ENCODE measurements around the gene DMBX1.

DMBX1 gene

GRCh38 chr1:46458190-46458589, 31.4 kb upstream of the DMBX1 start:
- DNase-seq: no peak
- H3K9me3 ChIP-seq: no peaks in the 10 kb centered on the region
- H3K4me3 ChIP-seq (ENCODE audit: low read depth, low read length): no peak overlapping the region
- H3K4me1 ChIP-seq: no peaks in the 10 kb centered on the region
- H3K36me3 ChIP-seq: no peaks in the 10 kb centered on the region
- TF ChIP-seq CTCF (IDR thresholded peaks at IDR 0.05; ENCODE audit: low read depth, low read length): no peak
- no peaks in the 10 kb centered on the region for H3K27me3 ChIP-seq

GRCh38 chr1:46458846-46459245, 30.8 kb upstream of the DMBX1 start:
- no peaks in the 10 kb centered on the region for H3K27me3 ChIP-seq
- TF ChIP-seq CTCF (IDR thresholded peaks at IDR 0.05; ENCODE audit: low read depth, low read length): no peak
- H3K4me3 ChIP-seq (ENCODE audit: low read depth, low read length): no peak overlapping the region
- no peaks in the 10 kb centered on the region for H3K9me3 ChIP-seq
- H3K36me3 ChIP-seq: no peaks in the 10 kb centered on the region
- DNase-seq: no peak
- H3K4me1 ChIP-seq: no peaks in the 10 kb centered on the region

GRCh38 chr1:46459315-46459714, 30.3 kb upstream of the DMBX1 start:
- Histone ChIP-seq H3K9me3 (no peaks in the 10 kb centered on the region), H3K4me3 (ENCODE audit: low read depth, low read length) (no peak overlapping the region), H3K36me3 (no peaks in the 10 kb centered on the region), H3K27me3 (no peaks in the 10 kb centered on the region), H3K4me1 (no peaks in the 10 kb centered on the region)
- TF ChIP-seq CTCF (IDR thresholded peaks at IDR 0.05; ENCODE audit: low read depth, low read length): no peak
- no peak for DNase-seq

GRCh38 chr1:46461017-46461808, 28.4 kb upstream of the DMBX1 start:
- H3K36me3 ChIP-seq: no peaks in the 10 kb centered on the region
- DNase-seq: no peak
- no peak overlapping the region for H3K4me3 ChIP-seq (ENCODE audit: low read depth, low read length)
- no peaks in the 10 kb centered on the region for H3K9me3 ChIP-seq
- no peak for TF ChIP-seq CTCF (IDR thresholded peaks at IDR 0.05; ENCODE audit: low read depth, low read length)
- no peaks in the 10 kb centered on the region for H3K27me3 ChIP-seq
- H3K4me1 ChIP-seq: no peaks in the 10 kb centered on the region

GRCh38 chr1:46461809-46462448, 27.7 kb upstream of the DMBX1 start:
- Histone ChIP-seq H3K36me3 (no peaks in the 10 kb centered on the region), H3K27me3 (no peaks in the 10 kb centered on the region), H3K4me1 (no peaks in the 10 kb centered on the region), H3K4me3 (ENCODE audit: low read depth, low read length) (no peak overlapping the region), H3K9me3 (no peaks in the 10 kb centered on the region)
- TF ChIP-seq CTCF (IDR thresholded peaks at IDR 0.05; ENCODE audit: low read depth, low read length): no peak
- DNase-seq: peak; percentile 32

- no peak for DNase-seq
- no peak for TF ChIP-seq CTCF (IDR thresholded peaks at IDR 0.05; ENCODE audit: low read depth, low read length)
- H3K27me3 ChIP-seq: no peaks in the 10 kb centered on the region
Measured at GRCh38 chr1:46464013-46464548, 25.6 kb upstream of the DMBX1 start.

More at GRCh38 chr1:46464013-46464548, 25.6 kb upstream of the DMBX1 start:
- no peaks in the 10 kb centered on the region for H3K36me3 ChIP-seq
- no peak overlapping the region for H3K4me3 ChIP-seq (ENCODE audit: low read depth, low read length)
- no peaks in the 10 kb centered on the region for H3K4me1 ChIP-seq
- H3K9me3 ChIP-seq: no peaks in the 10 kb centered on the region
